Globus pallidus (tissue), 1 donor: Measurements from ENCODE around the gene GDF7.
"Not testable (repeated sequence)": the region's sequence is repeated elsewhere in the genome, so short reads cannot be mapped to it uniquely, and the experiment has no call there.

Source experiments
- DNase-seq: peaks from one replicate; pipeline ENCODE4 v3.0.0-alpha.2; 2015; ENCODE audit warnings: low spot score

GDF7 gene

GRCh38 chr2:20702563-20702962 lies 35.6 kb downstream of the GDF7 start:
- no peak for DNase-seq

DNA sequence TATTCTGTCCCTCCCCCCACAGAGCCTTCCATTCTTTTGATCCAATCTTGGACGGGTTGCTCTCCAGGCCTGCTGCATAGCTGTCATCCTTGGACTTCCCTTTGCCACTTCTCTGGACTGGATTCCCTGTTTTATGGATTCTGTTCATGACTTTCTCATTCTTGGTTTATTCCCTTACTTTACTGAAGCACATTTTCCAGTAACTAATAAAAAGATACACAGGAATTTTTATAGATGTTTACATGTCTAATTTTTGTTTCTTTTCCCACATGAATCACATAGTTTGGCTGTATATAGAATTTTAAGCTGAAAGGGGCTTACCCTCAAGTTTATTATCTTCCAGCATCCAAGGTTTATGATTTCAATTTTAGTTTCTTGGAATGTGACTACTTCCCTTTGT lies 37.9 kb downstream of the GDF7 start:
- DNase-seq, result no peak

- no peak for DNase-seq
Measured at GRCh38 chr2:20706217-20706616, 39.3 kb downstream of the GDF7 start.

- no peak for DNase-seq
Measured at GRCh38 chr2:20706786-20707185, 39.8 kb downstream of the GDF7 start.

DNA sequence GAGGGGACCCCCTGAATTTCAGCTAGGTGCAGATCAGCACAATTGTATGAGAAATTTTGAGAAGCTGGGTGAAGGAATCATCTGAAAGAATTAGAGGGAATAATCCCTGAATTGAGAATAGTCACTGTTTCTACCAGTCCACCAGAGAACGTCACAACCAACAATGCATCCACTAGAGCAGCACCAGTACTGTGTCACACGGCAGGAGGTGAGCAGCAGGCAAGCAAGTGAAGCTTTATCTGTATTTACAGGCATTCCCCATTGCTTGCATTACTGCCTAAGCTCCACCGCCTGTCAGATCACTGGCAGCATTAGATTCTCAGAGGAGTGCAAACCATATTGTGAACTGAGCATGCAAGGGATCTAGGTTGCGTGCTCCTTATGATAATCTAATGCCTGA lies 40.7 kb downstream of the GDF7 start:
- DNase-seq, result no peak

GRCh38 chr2:20711641-20712040 lies 44.7 kb downstream of the GDF7 start:
- DNase-seq, result not testable (repeated sequence)

GRCh38 chr2:20713585-20713984 lies 46.6 kb downstream of the GDF7 start:
- not testable (repeated sequence) for DNase-seq

GRCh38 chr2:20714412-20714811 lies 47.5 kb downstream of the GDF7 start:
- not testable (repeated sequence) for DNase-seq

- DNase-seq, result not testable (repeated sequence)
Measured at GRCh38 chr2:20716164-20716563, 49.2 kb downstream of the GDF7 start.

DNA sequence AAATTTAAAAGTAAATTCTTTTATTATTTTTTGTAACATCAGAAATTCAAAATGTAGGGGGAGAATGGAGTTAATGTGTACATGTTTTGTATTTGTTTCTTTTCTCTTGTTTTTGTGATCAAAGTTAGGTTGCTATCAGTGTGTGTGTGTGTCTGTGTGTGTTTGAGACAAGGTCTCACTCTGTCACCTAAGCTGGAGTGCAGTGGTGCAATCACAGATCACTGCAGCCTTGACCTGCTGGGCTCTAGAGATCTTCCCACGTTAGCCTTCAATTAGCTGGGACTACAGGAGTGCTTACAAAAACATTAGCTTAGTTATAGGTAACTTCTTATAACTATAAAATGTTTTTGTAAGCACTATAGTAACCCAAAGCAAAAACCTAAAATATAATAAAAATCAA lies 50.7 kb downstream of the GDF7 start:
- DNase-seq, result no peak

DNA sequence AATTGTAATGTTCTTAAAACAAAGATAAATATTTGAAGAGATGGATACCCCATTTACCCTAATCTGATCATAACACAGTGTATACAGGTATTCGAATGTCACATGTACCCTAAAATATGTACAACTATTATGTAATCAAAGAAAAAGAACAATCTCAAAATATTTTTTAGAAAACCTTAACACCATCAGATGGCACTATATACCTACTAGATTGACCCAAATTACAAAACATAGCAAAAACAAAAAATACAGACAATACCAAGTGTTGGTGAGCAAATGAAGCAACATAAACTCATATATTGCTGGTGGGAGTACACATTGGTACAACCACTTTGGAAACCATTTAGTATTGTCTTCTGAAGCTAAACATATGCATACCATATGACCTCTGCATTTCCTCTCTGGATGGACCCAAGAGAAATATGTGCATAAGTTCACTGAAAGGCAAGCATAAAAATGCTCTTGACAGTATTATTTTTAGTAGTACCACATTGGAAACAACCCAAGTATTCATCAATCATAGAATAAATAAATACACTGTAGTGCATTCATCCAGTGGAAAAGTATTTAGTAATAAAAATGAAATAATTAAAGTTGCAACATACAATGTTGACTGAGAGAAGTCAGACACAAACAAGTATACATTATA lies 55.8 kb downstream of the GDF7 start:
- no peak for DNase-seq

GRCh38 chr2:20723543-20723942 lies 56.6 kb downstream of the GDF7 start:
- DNase-seq, result no peak

GRCh38 chr2:20724500-20725053 lies 57.6 kb downstream of the GDF7 start:
- no peak for DNase-seq

DNA sequence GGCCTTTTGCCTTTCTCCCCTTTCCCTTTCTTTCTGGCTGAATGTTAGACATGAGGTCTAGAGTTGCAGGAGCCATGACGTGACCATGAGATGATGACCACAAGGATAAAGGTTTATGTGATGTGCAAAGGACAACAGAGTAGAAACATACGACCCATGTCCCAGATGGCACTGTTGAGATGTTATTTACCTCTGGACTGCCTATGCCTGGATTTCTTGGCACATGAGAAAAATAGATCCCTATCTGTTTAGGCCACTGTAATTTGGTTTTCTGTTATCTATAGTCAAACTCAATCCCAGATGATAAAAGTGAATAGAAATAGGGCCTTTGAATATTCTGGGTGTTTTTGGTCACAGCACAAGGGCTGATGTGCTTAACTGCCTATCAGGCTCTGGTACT lies 58.8 kb downstream of the GDF7 start:
- DNase-seq, result no peak

GRCh38 chr2:20726913-20727312 lies 60.0 kb downstream of the GDF7 start:
- no peak for DNase-seq

GRCh38 chr2:20728114-20728758 lies 61.3 kb downstream of the GDF7 start:
- no peak for DNase-seq
